ENCODE results near the gene RNASE13. TPM values are rescaled to one million over a fixed set of nuclear protein-coding genes. Genes with fewer than 3 reads are reported as not detected.
"Not testable (repeated sequence)": the region's sequence is repeated elsewhere in the genome, so short reads cannot be mapped to it uniquely, and the experiment has no call there.

The RNASE13 gene
- total RNA-seq, 4 donors from 2014 or later = not detected

DNA sequence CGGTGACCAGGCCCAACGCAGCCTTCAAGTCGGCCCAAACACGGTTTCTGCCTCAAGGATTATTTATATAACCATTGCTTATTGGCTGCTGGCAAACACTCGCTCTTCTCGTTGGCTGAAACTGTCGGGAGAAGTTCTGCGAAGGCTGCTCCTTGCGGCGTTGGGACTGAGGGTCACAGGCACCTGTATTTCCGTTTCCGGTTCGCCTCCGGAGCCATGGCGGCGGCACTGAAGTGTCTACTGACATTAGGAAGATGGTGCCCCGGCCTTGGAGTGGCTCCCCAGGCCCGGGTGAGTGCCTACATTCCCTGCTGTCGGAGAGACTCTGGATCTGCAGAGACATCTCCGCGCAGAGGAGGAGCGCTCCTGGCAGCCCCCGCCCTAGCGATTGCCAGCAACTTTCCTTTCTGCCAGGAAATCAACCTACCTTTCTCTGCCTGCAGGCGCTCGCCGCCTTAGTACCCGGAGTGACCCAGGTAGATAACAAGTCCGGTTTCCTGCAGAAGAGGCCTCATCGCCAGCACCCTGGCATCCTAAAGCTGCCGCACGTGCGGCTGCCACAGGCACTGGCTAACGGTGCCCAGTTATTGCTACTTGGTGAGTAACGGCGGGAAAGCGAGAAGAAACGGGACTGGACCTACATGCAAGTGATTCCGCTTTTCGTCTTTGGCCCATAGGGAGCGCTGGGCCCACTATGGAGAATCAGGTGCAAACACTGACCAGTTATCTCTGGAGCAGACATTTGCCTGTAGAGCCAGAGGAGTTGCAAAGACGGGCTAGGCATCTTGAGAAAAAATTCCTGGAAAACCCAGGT lies 44.6 kb downstream of the RNASE13 start, which contains the start of gene METTL17:
Gene METTL17 (plus strand): TSS at position 194 of the 814 bp plus-strand sequence. CDS start 23 bp downstream, at position 217.
- 0% methylated on average over 3 of the region's 42 CpGs for WGBS, 2 donors (ENCODE audit: low coverage in 1 of 2)
- Histone ChIP-seq H3K4me3 (peak within 1 kb of the TSS; percentile 71 to 82), H3K4me1 (peaks cover 8 to 35% (median 9%) of the 10 kb centered on the region in 3 donors), H3K36me3 (peaks cover under 1 to 33% of the 10 kb centered on the region in 2 donors), H3K27me3 (no peaks in the 10 kb centered on the region), H3K9me3 (no peaks in the 10 kb centered on the region), H3K27ac (peak within 1 kb of the TSS; percentile 81 to 89 (median 85))
- peak; percentile 51 to 52 for TF ChIP-seq POLR2A (IDR thresholded peaks at IDR 0.05)
- peak; percentile 75 for TF ChIP-seq POLR2AphosphoS5 (IDR thresholded peaks at IDR 0.05)
- TF ChIP-seq, protein P1, sequence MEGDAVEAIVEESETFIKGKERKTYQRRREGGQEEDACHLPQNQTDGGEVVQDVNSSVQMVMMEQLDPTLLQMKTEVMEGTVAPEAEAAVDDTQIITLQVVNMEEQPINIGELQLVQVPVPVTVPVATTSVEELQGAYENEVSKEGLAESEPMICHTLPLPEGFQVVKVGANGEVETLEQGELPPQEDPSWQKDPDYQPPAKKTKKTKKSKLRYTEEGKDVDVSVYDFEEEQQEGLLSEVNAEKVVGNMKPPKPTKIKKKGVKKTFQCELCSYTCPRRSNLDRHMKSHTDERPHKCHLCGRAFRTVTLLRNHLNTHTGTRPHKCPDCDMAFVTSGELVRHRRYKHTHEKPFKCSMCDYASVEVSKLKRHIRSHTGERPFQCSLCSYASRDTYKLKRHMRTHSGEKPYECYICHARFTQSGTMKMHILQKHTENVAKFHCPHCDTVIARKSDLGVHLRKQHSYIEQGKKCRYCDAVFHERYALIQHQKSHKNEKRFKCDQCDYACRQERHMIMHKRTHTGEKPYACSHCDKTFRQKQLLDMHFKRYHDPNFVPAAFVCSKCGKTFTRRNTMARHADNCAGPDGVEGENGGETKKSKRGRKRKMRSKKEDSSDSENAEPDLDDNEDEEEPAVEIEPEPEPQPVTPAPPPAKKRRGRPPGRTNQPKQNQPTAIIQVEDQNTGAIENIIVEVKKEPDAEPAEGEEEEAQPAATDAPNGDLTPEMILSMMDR (IDR thresholded peaks at IDR 0.05) = peak in 1 of 4 experiments; percentile 1
- TF ChIP-seq EP300 (IDR thresholded peaks at IDR 0.05) = no peak
- peak; percentile 96 for ATAC-seq

DNA sequence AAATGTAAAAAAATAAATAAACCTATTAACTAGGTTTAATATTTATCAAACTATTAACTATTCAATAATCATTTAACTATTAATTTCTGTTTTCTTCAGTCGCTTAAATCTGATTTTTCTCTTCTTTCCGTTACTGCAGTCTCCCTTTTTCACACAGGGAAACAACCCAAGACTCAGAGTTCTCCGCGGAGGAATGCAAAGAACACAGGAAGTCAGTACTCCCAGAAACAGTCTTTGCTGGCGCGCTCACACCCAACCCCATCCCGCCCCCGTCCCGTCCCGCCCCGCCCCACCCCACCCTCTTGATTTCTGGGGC lies 45.2 kb downstream of the RNASE13 start:
- H3K4me3 ChIP-seq = peak overlapping the region; percentile 71 to 82
- WGBS, 2 donors (ENCODE audit: low coverage in 1 of 2) = 0% methylated on average over 3 to 9 of the region's 11 CpGs
- peak overlapping the region; percentile 81 to 89 (median 85) for H3K27ac ChIP-seq
- H3K9me3 ChIP-seq = no peaks in the 10 kb centered on the region
- no peak for ATAC-seq
- peaks cover 0 to 27% of the 10 kb centered on the region in 2 donors for H3K36me3 ChIP-seq
- H3K4me1 ChIP-seq = peaks cover 8 to 35% (median 9%) of the 10 kb centered on the region in 3 donors
- TF ChIP-seq, protein P1 (IDR thresholded peaks at IDR 0.05) = no peak
- no peaks in the 10 kb centered on the region for H3K27me3 ChIP-seq

GRCh38 chr14:20988717-20989470 lies 45.7 kb downstream of the RNASE13 start:
- ATAC-seq = no peak
- TF ChIP-seq, protein P1 (IDR thresholded peaks at IDR 0.05) = no peak
- TF ChIP-seq POLR2AphosphoS5 (IDR thresholded peaks at IDR 0.05) (no peak), POLR2A (IDR thresholded peaks at IDR 0.05) (no peak), EP300 (IDR thresholded peaks at IDR 0.05) (no peak)
- H3K4me3 ChIP-seq = peak overlapping the region; percentile 71 to 82
- H3K27me3 ChIP-seq = no peaks in the 10 kb centered on the region
- no peaks in the 10 kb centered on the region for H3K9me3 ChIP-seq
- H3K27ac ChIP-seq = peak overlapping the region; percentile 81 to 89 (median 85)
- peaks cover 8 to 35% (median 9%) of the 10 kb centered on the region in 3 donors for H3K4me1 ChIP-seq
- 51 to 94% methylated on average over 3 to 7 of the region's 15 CpGs for WGBS, 2 donors (ENCODE audit: low coverage in 1 of 2)
- H3K36me3 ChIP-seq = peaks cover 0 to 22% of the 10 kb centered on the region in 2 donors

DNA sequence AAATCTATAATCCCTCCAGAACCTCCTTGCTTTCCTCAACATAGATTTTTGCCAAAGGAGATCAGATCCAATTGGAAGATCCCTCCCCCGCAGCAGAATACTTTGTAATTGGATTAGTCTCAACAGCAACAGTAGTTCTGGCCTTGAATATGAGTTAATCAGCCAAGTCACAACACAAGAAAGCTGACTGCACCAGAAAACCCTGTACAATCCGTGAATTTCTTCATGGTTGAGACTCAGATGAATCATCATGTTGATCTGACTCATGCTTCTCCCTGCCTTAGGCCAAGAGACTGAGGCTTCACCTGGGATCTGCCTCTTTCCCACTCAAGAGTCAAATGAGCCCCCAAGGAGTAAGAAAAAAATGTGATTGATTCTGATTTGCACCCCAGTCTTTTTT lies 47.8 kb downstream of the RNASE13 start:
- Histone ChIP-seq H3K27me3 (no peaks in the 10 kb centered on the region), H3K4me3 (no peak overlapping the region), H3K36me3 (peaks cover 0 to 1% of the 10 kb centered on the region in 2 donors), H3K9me3 (no peaks in the 10 kb centered on the region), H3K27ac (peak overlapping the region in 1 of 4 donors; percentile 10), H3K4me1 (peaks cover 8 to 27% (median 9%) of the 10 kb centered on the region in 3 donors)
- peak; percentile 28 for TF ChIP-seq POLR2AphosphoS5 (IDR thresholded peaks at IDR 0.05)
- TF ChIP-seq POLR2A (IDR thresholded peaks at IDR 0.05) = no peak
- 0 to 20% methylated on average over 1 to 2 of the region's 2 CpGs for WGBS, 2 donors (ENCODE audit: low coverage in 1 of 2)
- ATAC-seq = peak; percentile 69

GRCh38 chr14:20985650-20986049 lies 49.0 kb downstream of the RNASE13 start:
- H3K4me3 ChIP-seq, ATAC-seq, H3K27me3 ChIP-seq, H3K36me3 ChIP-seq, H3K27ac ChIP-seq, H3K9me3 ChIP-seq: not testable (repeated sequence)
- WGBS, 2 donors (ENCODE audit: low coverage in 1 of 2) = 71 to 100% methylated on average over 1 of the region's 4 CpGs
- H3K4me1 ChIP-seq = peaks cover 3 to 16% (median 3%) of the 10 kb centered on the region in 3 donors

Other genes starting within 250 kb of the RNASE13 start
- gene RNASE1, start 232.0 kb downstream of the RNASE13 start, total RNA-seq = 100 to 1,000 TPM in 3 of 4 donors, 10 to 100 TPM in 1; 87.2 to 780 (median 336) TPM
- not detected for gene RNASE3, start 143.4 kb downstream of the RNASE13 start, total RNA-seq
- gene RNASE2, start 79.3 kb downstream of the RNASE13 start, total RNA-seq = 1 to 10 TPM in 2 of 4 donors, under 1 TPM in 1, not detected in 1; 0.93 to 7.2 (median 1.8) TPM
- 10 to 100 TPM; 25.2 to 94.9 (median 64.1) TPM for gene METTL17, start 44.8 kb downstream of the RNASE13 start, total RNA-seq
- under 1 TPM in 1 of 4 donors, not detected in 3; 0.59 TPM for gene SLC39A2, start 35.5 kb downstream of the RNASE13 start, total RNA-seq
- gene NDRG2, start 9.7 kb downstream of the RNASE13 start, total RNA-seq = 100 to 1,000 TPM; 155 to 259 (median 187) TPM
- not detected for gene TPPP2, start 4.6 kb downstream of the RNASE13 start, total RNA-seq
- under 1 TPM in 1 of 4 donors, not detected in 3; 0.23 TPM for gene RNASE7, start 7.6 kb upstream of the RNASE13 start, total RNA-seq
- gene RNASE8, start 23.0 kb upstream of the RNASE13 start, total RNA-seq = not detected
- gene ARHGEF40, start 35.5 kb upstream of the RNASE13 start, total RNA-seq = 10 to 100 TPM; 18.6 to 37.6 (median 26.8) TPM
- gene ZNF219, start 63.8 kb upstream of the RNASE13 start, total RNA-seq = 100 to 1,000 TPM in 1 of 4 donors, 10 to 100 TPM in 3; 42.5 to 112 (median 77.4) TPM
- under 1 TPM in 1 of 4 donors, not detected in 3; 0.94 TPM for gene TMEM253, start 66.3 kb upstream of the RNASE13 start, total RNA-seq
- not detected for gene OR5AU1, start 121.3 kb upstream of the RNASE13 start, total RNA-seq
- gene HNRNPC, start 234.6 kb upstream of the RNASE13 start, total RNA-seq = 100 to 1,000 TPM; 356 to 544 (median 505) TPM
- gene RPGRIP1, start 245.3 kb upstream of the RNASE13 start, total RNA-seq = under 1 TPM in 3 of 4 donors, not detected in 1; 0.13 to 0.62 (median 0.23) TPM